CD8-positive, alpha-beta memory T cell (primary cell): Measurements from ENCODE around the gene MRE11. TPM values are rescaled to one million over a fixed set of nuclear protein-coding genes. Genes with fewer than 3 reads are reported as not detected.

Experiments
- CTCF ChIA-PET: fragments of 350-600 bp; sonication (Branson Sonifier 250); formaldehyde crosslinking; loops from one replicate; lab custom pipeline; 2021; ENCODE audit warnings: antibody characterized with exemption; lab: Charles Lee
- POLR2A ChIA-PET: fragments of 350-600 bp; sonication (Branson Sonifier 250); formaldehyde crosslinking; loops from one replicate; lab custom pipeline; 2021; ENCODE audit warnings: antibody characterized with exemption; lab: Charles Lee
- DNase-seq, 5 donors: peaks; one replicate each; pipeline versions ENCODE4 v3.0.0 to v3.0.0-alpha.2; 2020 to 2022; ENCODE audit warnings: mixed read lengths in 1 of 5
- H3K27ac ChIP-seq: one replicate; pipeline ENCODE4 v1.7.0; 2013; ENCODE audit warnings: low read depth, mild to moderate bottlenecking, low read length, moderate library complexity
- H3K27me3 ChIP-seq: 2 replicates; pipeline ENCODE4 v1.7.0; 2013; ENCODE audit warnings: low read length, mild to moderate bottlenecking; ENCODE audit not compliant: insufficient read depth, poor library complexity, severe bottlenecking
- H3K36me3 ChIP-seq: 2 replicates; pipeline ENCODE4 v1.7.0; 2013; ENCODE audit warnings: mild to moderate bottlenecking, low read length, moderate library complexity; ENCODE audit not compliant: insufficient read depth
- H3K4me1 ChIP-seq: 2 replicates; pipeline ENCODE4 v1.7.0; 2013; ENCODE audit warnings: mild to moderate bottlenecking, low read length, moderate library complexity; ENCODE audit not compliant: insufficient read depth
- H3K4me3 ChIP-seq: 2 replicates; pipeline ENCODE4 v1.7.0; 2013; ENCODE audit warnings: mild to moderate bottlenecking, low read length
- H3K9me3 ChIP-seq: 2 replicates; pipeline ENCODE4 v1.7.0; 2013; ENCODE audit warnings: mild to moderate bottlenecking, low read length
- H3K27ac Mint-ChIP-seq, 8 donors: one replicate each; pipeline ENCODE4 v1.8.0; 2020 to 2021; ENCODE audit warnings: mixed read lengths in 8 of 8, mild to moderate bottlenecking in 6 of 8, inconsistent platforms in 3 of 8, moderate library complexity in 3 of 8
- H3K27me3 Mint-ChIP-seq, 2 donors: one replicate each; pipeline ENCODE4 v1.8.0; 2020 to 2021; ENCODE audit warnings: mixed read lengths in 2 of 2, mild to moderate bottlenecking in 1 of 2, moderate library complexity in 1 of 2
- H3K36me3 Mint-ChIP-seq, 3 donors: one replicate each; pipeline ENCODE4 v1.8.0; 2020 to 2021; ENCODE audit warnings: mixed read lengths in 3 of 3, inconsistent platforms in 1 of 3, mild to moderate bottlenecking in 1 of 3
- H3K4me1 Mint-ChIP-seq, 3 donors: one replicate each; pipeline ENCODE4 v1.8.0; 2020 to 2021; ENCODE audit warnings: mixed read lengths in 3 of 3, inconsistent platforms in 1 of 3, mild to moderate bottlenecking in 1 of 3
- H3K4me3 Mint-ChIP-seq, 7 donors: one replicate each; pipeline ENCODE4 v1.8.0; 2020 to 2021; ENCODE audit warnings: mixed read lengths in 7 of 7, mild to moderate bottlenecking in 6 of 7, moderate library complexity in 4 of 7, inconsistent platforms in 2 of 7
- H3K9me3 Mint-ChIP-seq, 5 donors: one replicate each; pipeline ENCODE4 v1.8.0; 2020 to 2022; ENCODE audit warnings: mixed read lengths in 5 of 5, mild to moderate bottlenecking in 3 of 5, moderate library complexity in 2 of 5, inconsistent platforms in 1 of 5
- polyA plus RNA-seq: library from polyadenylated mRNA; unstranded; fragments of 300-500 nt; fragmentation: Illumina TruSeq; gene quantifications from one replicate; pipeline ENCODE4 v1.2.3, GENCODE V29; 2021
- total RNA-seq, 2 experiments: library from RNA; stranded (reverse); gene quantifications; one replicate each; pipeline ENCODE4 v1.2.3, GENCODE V29; 2021

The MRE11 gene
- total and polyA plus RNA-seq, 3 experiments from 2014 or later: 14.4 to 40.0 (median 39.8) TPM

GRCh38 chr11:94449029-94449428 lies 44.6 kb downstream of the MRE11 start:
- Histone ChIP-seq H3K4me1 (no peaks in the 10 kb centered on the region), H3K4me3 (no peak overlapping the region), H3K36me3 (peaks cover 10% of the 10 kb centered on the region), H3K27ac (no peak overlapping the region), H3K9me3 (no peaks in the 10 kb centered on the region), H3K27me3 (no peaks in the 10 kb centered on the region)
- Mint-ChIP-seq H3K4me1 (no peaks in the 10 kb centered on the region), H3K9me3 (peaks cover 0 to 3% (median 0%) of the 10 kb centered on the region in 5 donors), H3K36me3 (peaks cover 12 to 60% (median 18%) of the 10 kb centered on the region in 3 donors), H3K27me3 (no peaks in the 10 kb centered on the region), H3K4me3 (no peak overlapping the region), H3K27ac (no peak overlapping the region)
- CTCF ChIA-PET: no interaction called here
- no peak for DNase-seq
- POLR2A ChIA-PET: no interaction called here

GRCh38 chr11:94447149-94447548 lies 46.5 kb downstream of the MRE11 start:
- Histone ChIP-seq H3K4me3 (no peak overlapping the region), H3K4me1 (no peaks in the 10 kb centered on the region), H3K36me3 (peaks cover 10% of the 10 kb centered on the region), H3K9me3 (no peaks in the 10 kb centered on the region), H3K27me3 (no peaks in the 10 kb centered on the region), H3K27ac (no peak overlapping the region)
- Mint-ChIP-seq H3K27me3 (no peaks in the 10 kb centered on the region), H3K9me3 (no peaks in the 10 kb centered on the region), H3K36me3 (peaks cover 11 to 65% (median 17%) of the 10 kb centered on the region in 3 donors), H3K4me3 (no peak overlapping the region), H3K4me1 (no peaks in the 10 kb centered on the region), H3K27ac (peak overlapping the region in 1 of 8 donors; percentile 6)
- no peak for DNase-seq
- ChIA-PET CTCF (no interaction called here), POLR2A (no interaction called here)

- H3K36me3 ChIP-seq: peaks cover 10% of the 10 kb centered on the region
- H3K27me3 ChIP-seq: no peaks in the 10 kb centered on the region
- ChIA-PET POLR2A (no interaction called here), CTCF (no interaction called here)
- no peaks in the 10 kb centered on the region for H3K9me3 ChIP-seq
- Mint-ChIP-seq H3K27me3 (peaks cover 0 to 1% of the 10 kb centered on the region in 2 donors), H3K36me3 (peaks cover 14 to 76% (median 19%) of the 10 kb centered on the region in 3 donors), H3K4me1 (peaks cover 0 to 2% (median 0%) of the 10 kb centered on the region in 3 donors), H3K27ac (no peak overlapping the region), H3K9me3 (no peaks in the 10 kb centered on the region), H3K4me3 (no peak overlapping the region)
- no peak overlapping the region for H3K4me3 ChIP-seq
- DNase-seq: no peak
- no peaks in the 10 kb centered on the region for H3K4me1 ChIP-seq
- no peak overlapping the region for H3K27ac ChIP-seq
These were observed 48.0 kb downstream of the MRE11 start for GRCh38 chr11:94445641-94446040.

GRCh38 chr11:94433049-94433448 lies 60.6 kb downstream of the MRE11 start:
- peaks cover 13% of the 10 kb centered on the region for H3K36me3 ChIP-seq
- H3K36me3 Mint-ChIP-seq: peaks cover 45 to 83% (median 46%) of the 10 kb centered on the region in 3 donors

GRCh38 chr11:94424662-94425061 lies 69.0 kb downstream of the MRE11 start:
- H3K4me3 Mint-ChIP-seq: no peak overlapping the region
- POLR2A ChIA-PET: no interaction called here
- no peak for DNase-seq
- CTCF ChIA-PET: no interaction called here
- H3K27me3 Mint-ChIP-seq: no peaks in the 10 kb centered on the region
- H3K4me1 Mint-ChIP-seq: peaks cover 6 to 13% (median 7%) of the 10 kb centered on the region in 3 donors
- H3K36me3 ChIP-seq: peaks cover 6% of the 10 kb centered on the region
- no peak overlapping the region for H3K27ac Mint-ChIP-seq
- H3K4me3 ChIP-seq: no peak overlapping the region
- H3K9me3 ChIP-seq: no peaks in the 10 kb centered on the region
- H3K27me3 ChIP-seq: no peaks in the 10 kb centered on the region
- H3K27ac ChIP-seq: no peak overlapping the region
- H3K9me3 Mint-ChIP-seq: no peaks in the 10 kb centered on the region
- no peaks in the 10 kb centered on the region for H3K4me1 ChIP-seq
- H3K36me3 Mint-ChIP-seq: peaks cover 53 to 79% (median 58%) of the 10 kb centered on the region in 3 donors

More at GRCh38 chr11:94433049-94433448, 60.6 kb downstream of the MRE11 start:
- Mint-ChIP-seq H3K4me3 (no peak overlapping the region), H3K9me3 (no peaks in the 10 kb centered on the region), H3K27me3 (no peaks in the 10 kb centered on the region), H3K27ac (no peak overlapping the region), H3K4me1 (no peaks in the 10 kb centered on the region)
- Histone ChIP-seq H3K27me3 (no peaks in the 10 kb centered on the region), H3K27ac (no peak overlapping the region), H3K9me3 (no peaks in the 10 kb centered on the region), H3K4me1 (no peaks in the 10 kb centered on the region), H3K4me3 (no peak overlapping the region)
- POLR2A ChIA-PET: no interaction called here
- CTCF ChIA-PET: no interaction called here
- DNase-seq: no peak

GRCh38 chr11:94424011-94424410 lies 69.6 kb downstream of the MRE11 start:
- POLR2A ChIA-PET: no interaction called here
- H3K4me1 Mint-ChIP-seq: peaks cover 6 to 13% (median 7%) of the 10 kb centered on the region in 3 donors

GRCh38 chr11:94423507-94423906 lies 70.1 kb downstream of the MRE11 start:
- H3K4me1 ChIP-seq: no peaks in the 10 kb centered on the region
- H3K27ac Mint-ChIP-seq: no peak overlapping the region
- CTCF ChIA-PET: no interaction called here
- H3K4me3 ChIP-seq: no peak overlapping the region
- peaks cover 47 to 79% (median 47%) of the 10 kb centered on the region in 3 donors for H3K36me3 Mint-ChIP-seq
- H3K27me3 Mint-ChIP-seq: no peaks in the 10 kb centered on the region
- no peak overlapping the region for H3K27ac ChIP-seq
- no peaks in the 10 kb centered on the region for H3K36me3 ChIP-seq
- H3K9me3 ChIP-seq: no peaks in the 10 kb centered on the region
- no peak for DNase-seq
- no peaks in the 10 kb centered on the region for H3K27me3 ChIP-seq
- no peak overlapping the region for H3K4me3 Mint-ChIP-seq
- POLR2A ChIA-PET: no interaction called here
- no peaks in the 10 kb centered on the region for H3K9me3 Mint-ChIP-seq
- H3K4me1 Mint-ChIP-seq: peaks cover 6 to 13% (median 7%) of the 10 kb centered on the region in 3 donors

More at GRCh38 chr11:94424011-94424410, 69.6 kb downstream of the MRE11 start:
- Histone ChIP-seq H3K36me3 (peaks cover 4% of the 10 kb centered on the region), H3K4me1 (no peaks in the 10 kb centered on the region), H3K9me3 (no peaks in the 10 kb centered on the region), H3K27me3 (no peaks in the 10 kb centered on the region), H3K27ac (no peak overlapping the region), H3K4me3 (no peak overlapping the region)
- H3K27ac Mint-ChIP-seq: peak overlapping the region in 1 of 8 donors; percentile 11
- H3K27me3 Mint-ChIP-seq: no peaks in the 10 kb centered on the region
- no peaks in the 10 kb centered on the region for H3K9me3 Mint-ChIP-seq
- DNase-seq: no peak
- peaks cover 51 to 79% (median 52%) of the 10 kb centered on the region in 3 donors for H3K36me3 Mint-ChIP-seq
- CTCF ChIA-PET: no interaction called here
- H3K4me3 Mint-ChIP-seq: no peak overlapping the region

- no peaks in the 10 kb centered on the region for H3K4me1 Mint-ChIP-seq
- Histone ChIP-seq H3K27ac (no peak overlapping the region), H3K9me3 (no peaks in the 10 kb centered on the region), H3K4me3 (no peak overlapping the region), H3K27me3 (no peaks in the 10 kb centered on the region), H3K36me3 (no peaks in the 10 kb centered on the region), H3K4me1 (no peaks in the 10 kb centered on the region)
- CTCF ChIA-PET: no interaction called here
- DNase-seq: no peak
- H3K4me3 Mint-ChIP-seq: no peak overlapping the region
- H3K36me3 Mint-ChIP-seq: peaks cover 3 to 50% (median 22%) of the 10 kb centered on the region in 3 donors
- peak overlapping the region in 1 of 8 donors; percentile 46 for H3K27ac Mint-ChIP-seq
- no peaks in the 10 kb centered on the region for H3K27me3 Mint-ChIP-seq
- POLR2A ChIA-PET: no interaction called here
- no peaks in the 10 kb centered on the region for H3K9me3 Mint-ChIP-seq
These were observed 75.4 kb downstream of the MRE11 start for GRCh38 chr11:94418123-94418765.
